CD4-positive, CD25-positive, alpha-beta regulatory T cell (primary cell): Measurements from ENCODE around the gene FUS. TPM values are rescaled to one million over a fixed set of nuclear protein-coding genes. Genes with fewer than 3 reads are reported as not detected.

Experiments
- polyA plus RNA-seq, 4 donors: library from polyadenylated mRNA; unstranded; fragments of 300-500 nt; fragmentation: Illumina TruSeq; gene quantifications; one replicate each; pipeline ENCODE4 v1.2.3, GENCODE V29; 2021
- total RNA-seq: library from RNA; stranded (reverse); gene quantifications from one replicate; pipeline ENCODE4 v1.2.3, GENCODE V29; 2022

The FUS gene
- total and polyA plus RNA-seq, 5 donors from 2014 or later, result 119 to 918 (median 133) TPM

Other genes starting within 250 kb of the FUS start
- gene ORAI3, start 231.1 kb upstream of the FUS start, total RNA-seq, result 7.7 TPM
- 10 to 100 TPM; 30.7 to 34.7 (median 31.7) TPM for gene ORAI3, start 231.1 kb upstream of the FUS start, polyA plus RNA-seq
- gene SETD1A, start 222.4 kb upstream of the FUS start, total RNA-seq, result 35.2 TPM
- 1 to 10 TPM in 1 of 4 donors, under 1 TPM in 3; 0.33 to 1.4 (median 0.63) TPM for gene SETD1A, start 222.4 kb upstream of the FUS start, polyA plus RNA-seq
- not detected for gene HSD3B7, start 194.9 kb upstream of the FUS start, total RNA-seq
- gene HSD3B7, start 194.9 kb upstream of the FUS start, polyA plus RNA-seq, result under 1 TPM in 2 of 4 donors, not detected in 2; 0.07 to 0.31 TPM
- 0.74 TPM for gene STX1B, start 169.5 kb upstream of the FUS start, total RNA-seq
- not detected for gene STX1B, start 169.5 kb upstream of the FUS start, polyA plus RNA-seq
- gene STX4, start 146.6 kb upstream of the FUS start, total RNA-seq, result 80.7 TPM
- gene STX4, start 146.6 kb upstream of the FUS start, polyA plus RNA-seq, result 10 to 100 TPM; 19.1 to 28.0 (median 25.0) TPM
- gene ZNF668, start 105.9 kb upstream of the FUS start, total RNA-seq, result 16.8 TPM
- gene ZNF668, start 105.9 kb upstream of the FUS start, polyA plus RNA-seq, result 10 to 100 TPM in 1 of 4 donors, 1 to 10 TPM in 3; 6.4 to 15.8 (median 7.6) TPM
- gene ZNF646, start 105.7 kb upstream of the FUS start, total RNA-seq, result 23.4 TPM
- 1 to 10 TPM; 2.2 to 5.5 (median 3.4) TPM for gene ZNF646, start 105.7 kb upstream of the FUS start, polyA plus RNA-seq
- gene PRSS53, start 91.2 kb upstream of the FUS start, total RNA-seq, result 8.2 TPM
- 1 to 10 TPM in 1 of 4 donors, under 1 TPM in 3; 0.41 to 1.7 (median 0.59) TPM for gene PRSS53, start 91.2 kb upstream of the FUS start, polyA plus RNA-seq
- 38.1 TPM for gene VKORC1, start 85.3 kb upstream of the FUS start, total RNA-seq
- gene VKORC1, start 85.3 kb upstream of the FUS start, polyA plus RNA-seq, result 100 to 1,000 TPM in 3 of 4 donors, 10 to 100 TPM in 1; 97.8 to 113 (median 105) TPM
- gene BCKDK, start 71.8 kb upstream of the FUS start, total RNA-seq, result 8.2 TPM
- 10 to 100 TPM; 19.5 to 24.7 (median 23.5) TPM for gene BCKDK, start 71.8 kb upstream of the FUS start, polyA plus RNA-seq
- 103 TPM for gene KAT8, start 62.5 kb upstream of the FUS start, total RNA-seq
- 10 to 100 TPM; 31.8 to 49.2 (median 44.4) TPM for gene KAT8, start 62.5 kb upstream of the FUS start, polyA plus RNA-seq
- not detected for gene PRSS8, start 44.4 kb upstream of the FUS start, total RNA-seq
- gene PRSS8, start 44.4 kb upstream of the FUS start, polyA plus RNA-seq, result not detected
- 0.39 TPM for gene PRSS36, start 30.1 kb upstream of the FUS start, total RNA-seq
- 1 to 10 TPM in 3 of 4 donors, under 1 TPM in 1; 0.46 to 1.4 (median 1.2) TPM for gene PRSS36, start 30.1 kb upstream of the FUS start, polyA plus RNA-seq
- gene PYCARD, start 22.6 kb downstream of the FUS start, total RNA-seq, result 25.0 TPM
- 10 to 100 TPM; 50.6 to 82.9 (median 68.3) TPM for gene PYCARD, start 22.6 kb downstream of the FUS start, polyA plus RNA-seq
- 0.20 TPM for gene TRIM72, start 34.0 kb downstream of the FUS start, total RNA-seq
- gene TRIM72, start 34.0 kb downstream of the FUS start, polyA plus RNA-seq, result not detected
- gene PYDC1, start 37.0 kb downstream of the FUS start, total RNA-seq, result not detected
- gene PYDC1, start 37.0 kb downstream of the FUS start, polyA plus RNA-seq, result not detected
- gene ITGAM, start 79.8 kb downstream of the FUS start, total RNA-seq, result 13.1 TPM
- gene ITGAM, start 79.8 kb downstream of the FUS start, polyA plus RNA-seq, result 1 to 10 TPM in 3 of 4 donors, under 1 TPM in 1; 0.71 to 4.8 (median 1.4) TPM
- gene ITGAX, start 175.0 kb downstream of the FUS start, total RNA-seq, result 1.9 TPM
- gene ITGAX, start 175.0 kb downstream of the FUS start, polyA plus RNA-seq, result under 1 TPM in 1 of 4 donors, not detected in 3; 0.47 TPM
- not detected for gene ITGAD, start 213.2 kb downstream of the FUS start, total RNA-seq
- not detected for gene ITGAD, start 213.2 kb downstream of the FUS start, polyA plus RNA-seq
- gene COX6A2, start 248.2 kb downstream of the FUS start, total RNA-seq, result not detected
- gene COX6A2, start 248.2 kb downstream of the FUS start, polyA plus RNA-seq, result not detected